T-cell (primary cell): ENCODE data around the gene EVI5. TPM values are rescaled to one million over a fixed set of nuclear protein-coding genes. Genes with fewer than 3 reads are reported as not detected.

Experiments used
- ATAC-seq, 4 experiments: fragments of 200-7000 bp in 3 of 4; fragments of 150-1000 bp in 1 of 4; cut with Tn5 transposase; replicated peaks in 1 of 4; 1 replicate in 3 of 4; 2 replicates in 1 of 4; pipeline ENCODE4 v1.10.0; 2021; ENCODE audit warnings: moderate library complexity in 3 of 4, mild to moderate bottlenecking in 2 of 4, moderate number of reproducible peaks in 1 of 4
- CTCF ChIA-PET, 2 donors: fragments of 300-600 bp; sonication (Branson Sonifier 250); formaldehyde crosslinking; loops; one replicate each; lab custom pipeline; 2022; ENCODE audit warnings: antibody characterized with exemption in 2 of 2; lab: Charles Lee
- POLR2A ChIA-PET, 2 donors: fragments of 300-600 bp; sonication (Branson Sonifier 250); formaldehyde crosslinking; loops; one replicate each; lab custom pipeline; 2022; ENCODE audit warnings: antibody characterized with exemption in 2 of 2; lab: Charles Lee
- DNase-seq, 35 experiments: peaks; one replicate each; pipeline versions ENCODE4 v3.0.0 to v3.0.0-alpha.2; 2013 to 2023
- H3K27ac ChIP-seq: one replicate; pipeline ENCODE4 v1.5.1; 2013; ENCODE audit warnings: low read length
- H3K27me3 ChIP-seq, 2 experiments: replicated peaks in 1 of 2; 1 replicate in 1 of 2; 2 replicates in 1 of 2; pipeline versions ENCODE4 v1.6.1 to v1.7.0; 2013; ENCODE audit warnings: low read length in 1 of 2, mixed read lengths in 1 of 2; ENCODE audit not compliant: control insufficient read depth in 2 of 2, insufficient read depth in 2 of 2; ENCODE audit errors: extremely low read depth in 1 of 2
- H3K36me3 ChIP-seq, 2 donors: 1 replicate in 1 of 2; 2 replicates in 1 of 2; pipeline versions ENCODE4 v1.6.1 to v1.7.0; 2013; ENCODE audit warnings: low read length in 1 of 2; ENCODE audit not compliant: control insufficient read depth in 2 of 2, insufficient read depth in 1 of 2; ENCODE audit errors: extremely low read depth in 1 of 2
- H3K4me1 ChIP-seq, 2 experiments: 1 replicate in 1 of 2; 2 replicates in 1 of 2; pipeline versions ENCODE4 v1.6.1 to v1.7.0; 2013; ENCODE audit warnings: low read length in 2 of 2, mixed read lengths in 1 of 2; ENCODE audit not compliant: insufficient read depth in 2 of 2, control insufficient read depth in 1 of 2; ENCODE audit errors: extremely low read depth in 1 of 2
- H3K4me3 ChIP-seq, 2 donors: 1 replicate in 1 of 2; 2 replicates in 1 of 2; pipeline versions ENCODE4 v1.5.1 to v1.7.0; 2013; ENCODE audit warnings: mild to moderate bottlenecking in 2 of 2, low read length in 1 of 2, moderate library complexity in 1 of 2; ENCODE audit not compliant: control insufficient read depth in 1 of 2; ENCODE audit errors: extremely low read depth in 1 of 2
- H3K9me3 ChIP-seq: 2 replicates; pipeline ENCODE4 v1.7.0; 2013
- H3K27ac Mint-ChIP-seq, 2 donors: one replicate each; pipeline ENCODE4 v1.8.0; 2020 to 2021; ENCODE audit warnings: mild to moderate bottlenecking in 2 of 2, mixed read lengths in 2 of 2
- H3K27me3 Mint-ChIP-seq, 2 donors: one replicate each; pipeline ENCODE4 v1.8.0; 2021 to 2022; ENCODE audit warnings: mixed read lengths in 2 of 2
- H3K36me3 Mint-ChIP-seq: one replicate; pipeline ENCODE4 v1.8.0; 2021; ENCODE audit warnings: mixed read lengths
- H3K4me1 Mint-ChIP-seq, 3 donors: one replicate each; pipeline ENCODE4 v1.8.0; 2020 to 2022; ENCODE audit warnings: mixed read lengths in 3 of 3, mild to moderate bottlenecking in 1 of 3
- H3K4me3 Mint-ChIP-seq, 3 donors: one replicate each; pipeline ENCODE4 v1.8.0; 2020 to 2022; ENCODE audit warnings: mild to moderate bottlenecking in 3 of 3, mixed read lengths in 3 of 3, moderate library complexity in 3 of 3
- H3K9me3 Mint-ChIP-seq, 3 donors: one replicate each; pipeline ENCODE4 v1.8.0; 2020 to 2022; ENCODE audit warnings: mixed read lengths in 3 of 3
- WGBS: methylation state at CpG from one replicate; pipeline ENCODE4 v1.1.5; 2013; ENCODE audit warnings: missing lambda C conversion rate; ENCODE audit not compliant: insufficient coverage; 5-methylcytosine and 5-hydroxymethylcytosine counted together
- total RNA-seq, 35 experiments: library from RNA in 6 of 35; stranded (reverse) in 6 of 35; fragments of 120-200 nt in 1 of 35; gene quantifications; one replicate each; pipeline versions ENCODE4 v1.2.1 to v1.2.4 and lab custom pipeline; 2013 to 2026

EVI5 gene
- total RNA-seq, 5 donors from 2014 or later (not counting 1 experiment from before 2014, with no cell fraction given), result 1.5 to 2.4 (median 2.0) TPM

GRCh38 chr1:92577261-92577895 lies 207.5 kb downstream of the EVI5 start:
- Histone ChIP-seq H3K9me3 (no peaks in the 10 kb centered on the region), H3K36me3 (no peaks in the 10 kb centered on the region), H3K27me3 (no peaks in the 10 kb centered on the region), H3K4me1 (peaks cover 0 to 8% of the 10 kb centered on the region in 2 experiments), H3K27ac (no peak overlapping the region), H3K4me3 (no peak overlapping the region)
- H3K36me3 Mint-ChIP-seq, result no peaks in the 10 kb centered on the region
- H3K9me3 Mint-ChIP-seq, result no peaks in the 10 kb centered on the region
- POLR2A ChIA-PET, result interaction anchor here in 1 of 2 donors (0.6 kb wide), 1 partner anchor 1856 kb away, joined by 3 read pairs; no protein-coding TSS in a partner anchor
- ATAC-seq, result no peak
- H3K4me3 Mint-ChIP-seq, result no peak overlapping the region
- no peak for DNase-seq
- CTCF ChIA-PET, result interaction anchor here in 1 of 2 donors (0.5 to 0.7 kb wide), 2 partner anchors 267 to 585 kb away, joined by 3 to 6 read pairs; no protein-coding TSS in a partner anchor
- H3K27ac Mint-ChIP-seq, result peak overlapping the region in 1 of 2 donors; percentile 11
- WGBS, result 86% methylated on average over 3 of the region's 5 CpGs
- no peaks in the 10 kb centered on the region for H3K27me3 Mint-ChIP-seq
- H3K4me1 Mint-ChIP-seq, result peaks cover 12 to 33% (median 30%) of the 10 kb centered on the region in 3 donors

GRCh38 chr1:92575123-92575522 lies 209.8 kb downstream of the EVI5 start:
- no peaks in the 10 kb centered on the region for H3K36me3 ChIP-seq
- H3K4me3 ChIP-seq, result no peak overlapping the region
- no peaks in the 10 kb centered on the region for H3K36me3 Mint-ChIP-seq
- ChIA-PET CTCF (no interaction called here), POLR2A (no interaction called here)
- no peak overlapping the region for H3K27ac ChIP-seq
- no peaks in the 10 kb centered on the region for H3K9me3 Mint-ChIP-seq
- no CpG with 5 or more reads among the region's 3 CpGs for WGBS
- H3K27ac Mint-ChIP-seq, result no peak overlapping the region
- no peaks in the 10 kb centered on the region for H3K4me1 ChIP-seq
- no peaks in the 10 kb centered on the region for H3K9me3 ChIP-seq
- H3K4me1 Mint-ChIP-seq, result peaks cover 0 to 18% (median 16%) of the 10 kb centered on the region in 3 donors
- DNase-seq (no peak), ATAC-seq (no peak)
- no peaks in the 10 kb centered on the region for H3K27me3 ChIP-seq
- H3K4me3 Mint-ChIP-seq, result no peak overlapping the region
- H3K27me3 Mint-ChIP-seq, result no peaks in the 10 kb centered on the region

GRCh38 chr1:92572520-92572919 lies 212.4 kb downstream of the EVI5 start:
- ChIA-PET POLR2A (interaction anchor here in 1 of 2 donors (0.6 kb wide), 1 partner anchor 12 kb away, joined by 3 read pairs; no protein-coding TSS in a partner anchor), CTCF (interaction anchor here in 1 of 2 donors (0.6 kb wide), 1 partner anchor 256 kb away, joined by 3 read pairs; no protein-coding TSS in a partner anchor)
- H3K36me3 ChIP-seq, result no peaks in the 10 kb centered on the region
- Mint-ChIP-seq H3K9me3 (no peaks in the 10 kb centered on the region), H3K27me3 (no peaks in the 10 kb centered on the region), H3K36me3 (no peaks in the 10 kb centered on the region), H3K4me1 (peaks cover 0 to 14% (median 9%) of the 10 kb centered on the region in 3 donors), H3K27ac (no peak overlapping the region), H3K4me3 (no peak overlapping the region)
- no peaks in the 10 kb centered on the region for H3K9me3 ChIP-seq
- no peaks in the 10 kb centered on the region for H3K27me3 ChIP-seq
- WGBS, result no CpG with 5 or more reads among the region's 2 CpGs
- no peaks in the 10 kb centered on the region for H3K4me1 ChIP-seq
- H3K27ac ChIP-seq, result no peak overlapping the region
- ATAC-seq, result no peak
- no peak overlapping the region for H3K4me3 ChIP-seq
- no peak for DNase-seq

GRCh38 chr1:92571578-92571977 lies 213.3 kb downstream of the EVI5 start:
- Mint-ChIP-seq H3K4me3 (no peak overlapping the region), H3K36me3 (no peaks in the 10 kb centered on the region), H3K9me3 (no peaks in the 10 kb centered on the region), H3K27ac (no peak overlapping the region), H3K27me3 (no peaks in the 10 kb centered on the region), H3K4me1 (peaks cover 0 to 6% (median 2%) of the 10 kb centered on the region in 3 donors)
- ChIA-PET CTCF (interaction anchor here in 1 of 2 donors (0.8 to 1.2 kb wide), 2 partner anchors 259 to 262 kb away, joined by 3 read pairs; no protein-coding TSS in a partner anchor), POLR2A (interaction anchor here in 1 of 2 donors (0.6 kb wide), 1 partner anchor 161 kb away, joined by 5 read pairs; no protein-coding TSS in a partner anchor)
- H3K4me3 ChIP-seq, result no peak overlapping the region
- no peak for ATAC-seq
- no peak overlapping the region for H3K27ac ChIP-seq
- no peaks in the 10 kb centered on the region for H3K9me3 ChIP-seq
- no peaks in the 10 kb centered on the region for H3K36me3 ChIP-seq
- H3K27me3 ChIP-seq, result no peaks in the 10 kb centered on the region
- no peak for DNase-seq
- WGBS, result no CpG with 5 or more reads among the region's 2 CpGs
- no peaks in the 10 kb centered on the region for H3K4me1 ChIP-seq

GRCh38 chr1:92567211-92567868 lies 217.6 kb downstream of the EVI5 start:
- H3K27ac Mint-ChIP-seq, result no peak overlapping the region
- no peak overlapping the region for H3K4me3 ChIP-seq
- no peaks in the 10 kb centered on the region for H3K36me3 Mint-ChIP-seq
- ChIA-PET POLR2A (no interaction called here), CTCF (interaction anchor here in 1 of 2 donors (0.6 kb wide), 1 partner anchor 81 kb away, joined by 3 read pairs; no protein-coding TSS in a partner anchor)
- no peak overlapping the region for H3K27ac ChIP-seq
- peaks cover 0 to 5% (median 4%) of the 10 kb centered on the region in 3 donors for H3K4me1 Mint-ChIP-seq
- no CpG with 5 or more reads among the region's 1 CpG for WGBS
- H3K9me3 Mint-ChIP-seq, result no peaks in the 10 kb centered on the region
- no peaks in the 10 kb centered on the region for H3K36me3 ChIP-seq
- H3K27me3 ChIP-seq, result no peaks in the 10 kb centered on the region
- H3K27me3 Mint-ChIP-seq, result no peaks in the 10 kb centered on the region
- no peaks in the 10 kb centered on the region for H3K4me1 ChIP-seq
- no peaks in the 10 kb centered on the region for H3K9me3 ChIP-seq
- H3K4me3 Mint-ChIP-seq, result no peak overlapping the region
- DNase-seq, result no peak
- no peak for ATAC-seq

- Mint-ChIP-seq H3K27me3 (no peaks in the 10 kb centered on the region), H3K4me3 (no peak overlapping the region), H3K27ac (no peak overlapping the region), H3K36me3 (no peaks in the 10 kb centered on the region), H3K9me3 (no peaks in the 10 kb centered on the region), H3K4me1 (peaks cover under 1 to 5% (median 4%) of the 10 kb centered on the region in 3 donors)
- no peak overlapping the region for H3K4me3 ChIP-seq
- POLR2A ChIA-PET, result interaction anchor here in 1 of 2 donors (0.5 to 0.7 kb wide), 2 partner anchors 11 to 26 kb away, joined by 4 to 5 read pairs; no protein-coding TSS in a partner anchor
- no peak overlapping the region for H3K27ac ChIP-seq
- CTCF ChIA-PET, result interaction anchor here in 1 of 2 donors (1.0 kb wide), 1 partner anchor 9 kb away, joined by 3 read pairs; no protein-coding TSS in a partner anchor
- ATAC-seq (no peak), DNase-seq (no peak)
- H3K36me3 ChIP-seq, result no peaks in the 10 kb centered on the region
- no peaks in the 10 kb centered on the region for H3K9me3 ChIP-seq
- 80% methylated on average over 4 of the region's 6 CpGs for WGBS
- H3K4me1 ChIP-seq, result no peaks in the 10 kb centered on the region
- H3K27me3 ChIP-seq, result no peaks in the 10 kb centered on the region
Observed at GRCh38 chr1:92563457-92564216, 221.3 kb downstream of the EVI5 start.
